Neural progenitor cell (in vitro differentiated cells): ENCODE measurements around the gene GPR62. TPM values are rescaled to one million over a fixed set of nuclear protein-coding genes. Genes with fewer than 3 reads are reported as not detected.

Experiments used
- DNase-seq: peaks from one replicate; pipeline ENCODE4 v3.0.0-alpha.2; 2016; ENCODE audit warnings: low spot score
- H2AFZ ChIP-seq: fragments of 200-600 bp; sonication (generic); replicated peaks from 2 replicates; pipeline ENCODE4 v1.6.1; 2016; ENCODE audit warnings: antibody characterized with exemption
- H3F3A ChIP-seq: fragments of 200-600 bp; sonication (generic); 2 replicates; pipeline ENCODE4 v1.6.1; 2016; ENCODE audit warnings: antibody characterized with exemption, low read depth
- H3K27ac ChIP-seq: fragments of 200-600 bp; sonication (generic); 2 replicates; pipeline ENCODE4 v1.5.1; 2016; ENCODE audit warnings: mild to moderate bottlenecking
- H3K27me3 ChIP-seq: fragments of 200-600 bp; sonication (generic); 2 replicates; pipeline ENCODE4 v1.6.1; 2016; ENCODE audit warnings: mild to moderate bottlenecking, moderate library complexity
- H3K36me3 ChIP-seq: fragments of 200-600 bp; sonication (generic); 2 replicates; pipeline ENCODE4 v1.5.1; 2016
- H3K4me1 ChIP-seq: fragments of 200-600 bp; sonication (generic); 2 replicates; pipeline ENCODE4 v1.6.1; 2016; ENCODE audit warnings: mixed run types
- H3K4me2 ChIP-seq: fragments of 200-600 bp; sonication (generic); 2 replicates; pipeline ENCODE4 v1.6.1; 2016
- H3K4me3 ChIP-seq: fragments of 200-600 bp; sonication (generic); 2 replicates; pipeline ENCODE4 v1.5.1; 2016
- H3K79me2 ChIP-seq: fragments of 200-600 bp; sonication (generic); 2 replicates; pipeline ENCODE4 v1.6.1; 2016; ENCODE audit warnings: low read depth
- H3K9ac ChIP-seq: fragments of 200-600 bp; sonication (generic); 2 replicates; pipeline ENCODE4 v1.6.1; 2016
- H3K9me3 ChIP-seq: fragments of 200-600 bp; sonication (generic); 2 replicates; pipeline ENCODE4 v1.5.1; 2016; ENCODE audit warnings: low read depth
- H4K20me1 ChIP-seq: fragments of 200-600 bp; sonication (generic); 2 replicates; pipeline ENCODE4 v1.6.1; 2016; ENCODE audit warnings: low read depth
- H3K27ac Mint-ChIP-seq: 3 replicates; pipeline ENCODE4 v1.8.0; 2021; ENCODE audit warnings: mixed read lengths
- H3K27me3 Mint-ChIP-seq: 2 replicates; pipeline ENCODE4 v1.8.0; 2022; ENCODE audit warnings: low read depth, mild to moderate bottlenecking, inconsistent platforms, moderate library complexity, mixed read lengths; ENCODE audit not compliant: insufficient read depth
- H3K36me3 Mint-ChIP-seq: 3 replicates; pipeline ENCODE4 v1.8.0; 2021; ENCODE audit warnings: mixed read lengths
- H3K4me1 Mint-ChIP-seq: 3 replicates; pipeline ENCODE4 v1.8.0; 2021; ENCODE audit warnings: mixed read lengths
- H3K4me3 Mint-ChIP-seq: 3 replicates; pipeline ENCODE4 v1.8.0; 2021; ENCODE audit warnings: mild to moderate bottlenecking, moderate library complexity, mixed read lengths
- H3K9me3 Mint-ChIP-seq: 3 replicates; pipeline ENCODE4 v1.8.0; 2020; ENCODE audit warnings: mixed read lengths
- EZH2 ChIP-seq: fragments of 200-600 bp; sonication (generic); IDR thresholded peaks from 2 replicates; pipeline ENCODE4 v1.6.1; 2017; ENCODE audit warnings: antibody characterized with exemption, mild to moderate bottlenecking, moderate library complexity
- EZH2phosphoT487 ChIP-seq: fragments of 200-600 bp; sonication (generic); IDR thresholded peaks from 2 replicates; pipeline ENCODE4 v1.6.1; 2017; ENCODE audit warnings: antibody characterized with exemption
- total RNA-seq: library from RNA; depleted of rRNA; stranded (reverse); fragments of >200 nt; gene quantifications from 2 replicates; pipeline ENCODE4 v1.2.3, GENCODE V29; 2015; ENCODE audit warnings: low replicate concordance
- TF ChIP-seq, protein P1 (sequence below): fragments of 200-600 bp; sonication (generic); IDR thresholded peaks from 2 replicates; pipeline ENCODE4 v1.5.1; 2017; ENCODE audit warnings: antibody characterized with exemption, mild to moderate bottlenecking

The GPR62 gene
- total RNA-seq, 1 donor from 2014 or later, result 0.21 TPM

DNA sequence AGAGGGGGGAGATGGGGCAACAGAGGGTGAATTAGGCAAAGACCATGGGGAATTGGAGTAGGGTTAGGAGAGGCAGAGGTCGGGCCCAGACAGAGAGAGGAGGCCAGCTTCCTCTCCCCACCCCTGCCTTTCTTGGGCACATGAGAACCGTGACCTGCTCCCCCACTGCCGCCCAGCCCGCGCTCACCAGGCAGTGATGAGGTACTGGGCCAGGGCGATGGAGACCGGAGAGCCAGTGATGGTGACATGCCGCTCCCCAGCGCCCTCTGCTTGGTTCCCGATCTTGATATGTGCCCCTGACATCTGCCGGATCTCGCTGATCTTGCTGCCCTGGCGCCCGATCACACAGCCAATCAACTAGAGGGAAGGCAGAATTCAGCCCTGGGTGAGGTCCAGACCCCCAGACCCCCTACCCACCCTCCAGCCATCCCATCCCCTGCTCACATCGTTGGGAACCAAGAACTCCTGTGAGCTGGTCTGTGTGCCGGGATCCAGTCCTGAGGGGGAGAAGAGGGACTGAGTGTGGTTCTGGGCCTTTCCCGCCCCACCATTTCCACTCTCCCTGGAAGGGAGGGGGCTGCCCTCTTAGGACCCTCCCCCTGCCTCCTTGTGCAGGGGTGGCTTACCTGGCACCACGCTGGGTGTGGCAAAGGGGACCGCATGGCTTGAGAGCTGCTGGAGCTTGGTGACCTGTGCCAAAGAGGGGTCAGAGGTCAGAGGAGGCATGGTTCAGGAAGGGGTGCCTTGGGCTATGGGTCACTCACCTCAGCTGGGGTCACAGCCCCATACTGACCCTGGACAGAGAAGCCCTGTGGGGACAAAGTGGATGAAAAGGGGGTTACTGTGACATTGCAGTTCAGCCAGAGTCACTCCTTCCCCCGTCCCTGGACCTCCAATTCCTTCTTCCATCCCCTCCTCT, 3.7 kb downstream of the GPR62 start:
- no peak overlapping the region for H3K4me2 ChIP-seq
- H2AFZ ChIP-seq, result no peak overlapping the region
- H3K9ac ChIP-seq, result no peak overlapping the region
- Mint-ChIP-seq H3K4me1 (peaks cover 23% of the 10 kb centered on the region), H3K4me3 (no peak overlapping the region), H3K9me3 (no peaks in the 10 kb centered on the region), H3K27me3 (peaks cover 12% of the 10 kb centered on the region), H3K36me3 (peaks cover 3% of the 10 kb centered on the region), H3K27ac (no peak overlapping the region)
- H3K27me3 ChIP-seq, result peaks cover 64% of the 10 kb centered on the region
- no peaks in the 10 kb centered on the region for H3K79me2 ChIP-seq
- no peak overlapping the region for H3K4me3 ChIP-seq
- peaks cover 37% of the 10 kb centered on the region for H3F3A ChIP-seq
- TF ChIP-seq, protein P1, sequence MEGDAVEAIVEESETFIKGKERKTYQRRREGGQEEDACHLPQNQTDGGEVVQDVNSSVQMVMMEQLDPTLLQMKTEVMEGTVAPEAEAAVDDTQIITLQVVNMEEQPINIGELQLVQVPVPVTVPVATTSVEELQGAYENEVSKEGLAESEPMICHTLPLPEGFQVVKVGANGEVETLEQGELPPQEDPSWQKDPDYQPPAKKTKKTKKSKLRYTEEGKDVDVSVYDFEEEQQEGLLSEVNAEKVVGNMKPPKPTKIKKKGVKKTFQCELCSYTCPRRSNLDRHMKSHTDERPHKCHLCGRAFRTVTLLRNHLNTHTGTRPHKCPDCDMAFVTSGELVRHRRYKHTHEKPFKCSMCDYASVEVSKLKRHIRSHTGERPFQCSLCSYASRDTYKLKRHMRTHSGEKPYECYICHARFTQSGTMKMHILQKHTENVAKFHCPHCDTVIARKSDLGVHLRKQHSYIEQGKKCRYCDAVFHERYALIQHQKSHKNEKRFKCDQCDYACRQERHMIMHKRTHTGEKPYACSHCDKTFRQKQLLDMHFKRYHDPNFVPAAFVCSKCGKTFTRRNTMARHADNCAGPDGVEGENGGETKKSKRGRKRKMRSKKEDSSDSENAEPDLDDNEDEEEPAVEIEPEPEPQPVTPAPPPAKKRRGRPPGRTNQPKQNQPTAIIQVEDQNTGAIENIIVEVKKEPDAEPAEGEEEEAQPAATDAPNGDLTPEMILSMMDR, result no peak
- TF ChIP-seq EZH2, result no peak
- no peak for TF ChIP-seq EZH2phosphoT487
- H4K20me1 ChIP-seq, result peaks cover 54% of the 10 kb centered on the region
- H3K9me3 ChIP-seq, result no peaks in the 10 kb centered on the region
- H3K4me1 ChIP-seq, result peaks cover 26% of the 10 kb centered on the region
- H3K36me3 ChIP-seq, result no peaks in the 10 kb centered on the region
- no peak for DNase-seq
- no peak overlapping the region for H3K27ac ChIP-seq

DNA sequence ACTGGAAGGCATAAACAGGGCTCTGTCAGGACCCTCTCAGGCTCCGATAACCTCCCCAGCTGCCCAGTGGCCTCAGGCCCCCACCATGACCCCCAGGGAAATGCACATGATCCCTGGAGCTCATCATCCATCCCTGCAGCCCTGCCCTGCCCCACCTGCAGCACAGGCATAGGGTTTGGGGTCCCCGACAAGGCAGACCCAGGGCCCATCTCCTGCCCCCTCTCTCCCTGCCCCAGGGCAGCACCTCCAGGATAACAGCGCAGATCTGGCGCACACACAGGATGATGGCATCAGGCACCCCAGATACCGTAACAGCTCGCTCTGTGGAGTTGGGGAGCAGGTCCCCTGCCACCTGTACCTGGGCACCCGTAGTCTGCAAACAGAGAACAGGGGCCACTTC, 4.5 kb downstream of the GPR62 start:
- H2AFZ ChIP-seq, result no peak overlapping the region
- no peak overlapping the region for H3K4me3 Mint-ChIP-seq
- no peaks in the 10 kb centered on the region for H3K9me3 Mint-ChIP-seq
- H3F3A ChIP-seq, result peaks cover 37% of the 10 kb centered on the region
- H4K20me1 ChIP-seq, result peaks cover 62% of the 10 kb centered on the region
- no peaks in the 10 kb centered on the region for H3K79me2 ChIP-seq
- H3K36me3 ChIP-seq, result no peaks in the 10 kb centered on the region
- no peak overlapping the region for H3K27ac ChIP-seq
- H3K27me3 Mint-ChIP-seq, result peaks cover 14% of the 10 kb centered on the region
- H3K36me3 Mint-ChIP-seq, result peaks cover 3% of the 10 kb centered on the region
- peaks cover 56% of the 10 kb centered on the region for H3K27me3 ChIP-seq
- H3K9ac ChIP-seq, result no peak overlapping the region
- H3K4me2 ChIP-seq, result no peak overlapping the region
- H3K27ac Mint-ChIP-seq, result no peak overlapping the region
- H3K4me1 ChIP-seq, result peaks cover 34% of the 10 kb centered on the region
- no peak for DNase-seq
- TF ChIP-seq, protein P1, result no peak
- no peak for TF ChIP-seq EZH2phosphoT487
- TF ChIP-seq EZH2, result no peak
- H3K4me1 Mint-ChIP-seq, result peaks cover 29% of the 10 kb centered on the region
- no peak overlapping the region for H3K4me3 ChIP-seq
- no peaks in the 10 kb centered on the region for H3K9me3 ChIP-seq

DNA sequence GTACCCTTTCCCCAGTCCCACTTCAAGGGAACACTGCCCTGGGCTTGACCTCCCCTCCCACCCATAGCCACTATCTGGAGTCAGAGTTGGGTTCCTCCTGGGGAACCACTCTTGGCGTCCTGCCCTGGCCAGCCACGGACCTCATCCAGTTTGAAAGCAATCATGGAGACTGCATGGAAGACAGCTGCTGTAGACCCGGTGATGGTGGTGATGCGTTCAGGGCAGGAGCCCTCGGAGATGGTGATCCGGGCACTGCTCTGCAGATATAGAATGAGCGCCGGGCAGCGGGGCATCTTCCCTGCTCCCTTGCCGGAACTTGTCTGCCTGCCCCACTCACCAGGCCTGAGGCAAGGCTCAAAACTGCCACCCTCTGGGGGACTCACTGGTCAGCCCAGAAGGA, 5.2 kb downstream of the GPR62 start:
- peaks cover 36% of the 10 kb centered on the region for H3K4me1 Mint-ChIP-seq
- H3K9me3 ChIP-seq, result no peaks in the 10 kb centered on the region
- no peak overlapping the region for H3K4me3 Mint-ChIP-seq
- no peaks in the 10 kb centered on the region for H3K36me3 ChIP-seq
- no peak overlapping the region for H3K4me2 ChIP-seq
- no peaks in the 10 kb centered on the region for H3K9me3 Mint-ChIP-seq
- H3F3A ChIP-seq, result peaks cover 36% of the 10 kb centered on the region
- no peak overlapping the region for H3K27ac Mint-ChIP-seq
- H3K9ac ChIP-seq, result no peak overlapping the region
- H3K79me2 ChIP-seq, result no peaks in the 10 kb centered on the region
- H3K36me3 Mint-ChIP-seq, result peaks cover 7% of the 10 kb centered on the region
- TF ChIP-seq EZH2 (no peak), EZH2phosphoT487 (no peak)
- TF ChIP-seq, protein P1, result no peak
- H4K20me1 ChIP-seq, result peaks cover 63% of the 10 kb centered on the region
- peaks cover 49% of the 10 kb centered on the region for H3K27me3 ChIP-seq
- H3K4me3 ChIP-seq, result no peak overlapping the region
- DNase-seq, result no peak
- H3K4me1 ChIP-seq, result peaks cover 41% of the 10 kb centered on the region
- H3K27me3 Mint-ChIP-seq, result peaks cover 16% of the 10 kb centered on the region
- H3K27ac ChIP-seq, result no peak overlapping the region
- no peak overlapping the region for H2AFZ ChIP-seq
